H9 (cell line): ENCODE results near the gene TAF1L. TPM values are rescaled to one million over a fixed set of nuclear protein-coding genes. Genes with fewer than 3 reads are reported as not detected.
"Not testable (repeated sequence)": the region's sequence is repeated elsewhere in the genome, so short reads cannot be mapped to it uniquely, and the experiment has no call there.

Source experiments
- DNase-seq: peaks from one replicate; pipeline ENCODE4 v3.0.0-alpha.2; 2017
- H2AFZ ChIP-seq: one replicate; pipeline ENCODE4 v1.6.1; 2013; ENCODE audit warnings: mild to moderate bottlenecking, low read length, control low read depth, moderate library complexity
- H2AK5ac ChIP-seq: 2 replicates; pipeline ENCODE4 v1.6.1; 2013; ENCODE audit warnings: low read length, control low read depth, mixed read lengths; ENCODE audit not compliant: insufficient read length
- H2BK120ac ChIP-seq: one replicate; pipeline ENCODE4 v1.6.1; 2013; ENCODE audit warnings: low read depth, mild to moderate bottlenecking, low read length, control low read depth, inconsistent platforms; ENCODE audit not compliant: poor library complexity, severe bottlenecking
- H2BK12ac ChIP-seq: 2 replicates; pipeline ENCODE4 v1.6.1; 2013; ENCODE audit warnings: low read length, control low read depth, mixed read lengths, low read depth; ENCODE audit not compliant: insufficient read length
- H2BK15ac ChIP-seq: 2 replicates; pipeline ENCODE4 v1.6.1; 2013; ENCODE audit warnings: low read depth, low read length, control low read depth
- H2BK20ac ChIP-seq: one replicate; pipeline ENCODE4 v1.6.1; 2013; ENCODE audit warnings: low read depth, mild to moderate bottlenecking, low read length, control low read depth, inconsistent platforms; ENCODE audit not compliant: poor library complexity, severe bottlenecking
- H2BK5ac ChIP-seq: 2 replicates; pipeline ENCODE4 v1.6.1; 2013; ENCODE audit warnings: low read length, control low read depth, mixed read lengths; ENCODE audit not compliant: insufficient read length
- H3K14ac ChIP-seq: 2 replicates; pipeline ENCODE4 v1.6.1; 2013; ENCODE audit warnings: low read length, control low read depth; ENCODE audit not compliant: insufficient read depth
- H3K18ac ChIP-seq: 2 replicates; pipeline ENCODE4 v1.6.1; 2013; ENCODE audit warnings: low read depth, mild to moderate bottlenecking, mixed read lengths, low read length, control low read depth; ENCODE audit not compliant: insufficient read length
- H3K23ac ChIP-seq: 2 replicates; pipeline ENCODE4 v1.6.1; 2013; ENCODE audit warnings: low read length, control low read depth, mixed read lengths, low read depth; ENCODE audit not compliant: insufficient read length
- H3K23me2 ChIP-seq: 2 replicates; pipeline ENCODE4 v1.6.1; 2013; ENCODE audit warnings: low read depth, mild to moderate bottlenecking, mixed read lengths, low read length, control low read depth; ENCODE audit not compliant: insufficient read length, poor library complexity, severe bottlenecking
- H3K27ac ChIP-seq: 2 replicates; pipeline ENCODE4 v1.5.1; 2013; ENCODE audit warnings: low read length, control low read depth, mixed read lengths, low read depth; ENCODE audit not compliant: insufficient read length
- H3K27me3 ChIP-seq: 2 replicates; pipeline ENCODE4 v1.6.1; 2013; ENCODE audit warnings: low read length, control low read depth, inconsistent platforms; ENCODE audit not compliant: insufficient read depth
- H3K4ac ChIP-seq: 2 replicates; pipeline ENCODE4 v1.6.1; 2013; ENCODE audit warnings: low read depth, mild to moderate bottlenecking, control low read depth, inconsistent platforms, low read length, moderate library complexity
- H3K4me1 ChIP-seq: 2 replicates; pipeline ENCODE4 v1.6.1; 2013; ENCODE audit warnings: low read length, control low read depth, inconsistent platforms; ENCODE audit not compliant: insufficient read depth
- H3K4me2 ChIP-seq: 2 replicates; pipeline ENCODE4 v1.6.1; 2013; ENCODE audit warnings: low read length, control low read depth, mixed read lengths; ENCODE audit not compliant: insufficient read length, insufficient read depth
- H3K56ac ChIP-seq: 2 replicates; pipeline ENCODE4 v1.6.1; 2013; ENCODE audit warnings: low read depth, mild to moderate bottlenecking, mixed read lengths, low read length, control low read depth; ENCODE audit not compliant: insufficient read length
- H3K79me1 ChIP-seq: 2 replicates; pipeline ENCODE4 v1.6.1; 2013; ENCODE audit warnings: low read depth, mild to moderate bottlenecking, moderate library complexity, low read length, control low read depth, inconsistent platforms; ENCODE audit not compliant: insufficient read depth, poor library complexity, severe bottlenecking
- H3K79me2 ChIP-seq: 2 replicates; pipeline ENCODE4 v1.6.1; 2013; ENCODE audit warnings: low read length, control low read depth, inconsistent platforms; ENCODE audit not compliant: insufficient read depth
- H3K9ac ChIP-seq: 2 replicates; pipeline ENCODE4 v1.6.1; 2013; ENCODE audit warnings: low read length, control low read depth, mixed read lengths; ENCODE audit not compliant: insufficient read length; ENCODE audit errors: extremely low read depth
- H3K9me3 ChIP-seq: one replicate; pipeline ENCODE4 v1.6.1; 2013; ENCODE audit warnings: low read depth, low read length, inconsistent platforms; ENCODE audit not compliant: control insufficient read depth
- H3T11ph ChIP-seq: one replicate; pipeline ENCODE4 v1.6.1; 2013; ENCODE audit warnings: mild to moderate bottlenecking, low read length, control low read depth, inconsistent platforms
- H4K20me1 ChIP-seq: one replicate; pipeline ENCODE4 v1.6.1; 2013; ENCODE audit not compliant: control insufficient read depth, insufficient read length, insufficient read depth
- H4K5ac ChIP-seq: 2 replicates; pipeline ENCODE4 v1.6.1; 2013; ENCODE audit warnings: low read depth, mild to moderate bottlenecking, mixed read lengths, low read length, control low read depth; ENCODE audit not compliant: insufficient read length
- H4K8ac ChIP-seq: replicated peaks from 2 replicates; pipeline ENCODE4 v1.6.1; 2013; ENCODE audit warnings: low read length, control low read depth, mixed read lengths, low read depth; ENCODE audit not compliant: insufficient read length
- H4K91ac ChIP-seq: 2 replicates; pipeline ENCODE4 v1.6.1; 2013; ENCODE audit warnings: low read depth, mild to moderate bottlenecking, moderate library complexity, mixed read lengths, low read length, control low read depth; ENCODE audit not compliant: insufficient read length
- H3K27ac Mint-ChIP-seq, 3 experiments: 2 replicates in 2 of 3; 3 replicates in 1 of 3; pipeline ENCODE4 v1.8.0; 2020 to 2021; ENCODE audit warnings: mixed read lengths in 3 of 3, mild to moderate bottlenecking in 1 of 3, moderate library complexity in 1 of 3
- H3K27me3 Mint-ChIP-seq: 2 replicates; pipeline ENCODE4 v1.8.0; 2021; ENCODE audit warnings: low read depth, mild to moderate bottlenecking, moderate library complexity, mixed read lengths
- H3K36me3 Mint-ChIP-seq, 3 experiments: 2 replicates in 2 of 3; 3 replicates in 1 of 3; pipeline ENCODE4 v1.8.0; 2020 to 2021; ENCODE audit warnings: low read depth in 3 of 3, mixed read lengths in 3 of 3; ENCODE audit not compliant: insufficient read depth in 1 of 3
- H3K4me1 Mint-ChIP-seq, 2 experiments: 2 replicates each; pipeline ENCODE4 v1.8.0; 2020; ENCODE audit warnings: mixed read lengths in 2 of 2
- H3K4me3 Mint-ChIP-seq, 2 experiments: 2 replicates in 1 of 2; 3 replicates in 1 of 2; pipeline ENCODE4 v1.8.0; 2020 to 2021; ENCODE audit warnings: mild to moderate bottlenecking in 2 of 2, mixed read lengths in 2 of 2, moderate library complexity in 1 of 2
- H3K9me3 Mint-ChIP-seq, 2 experiments: 2 replicates in 1 of 2; 3 replicates in 1 of 2; pipeline ENCODE4 v1.8.0; 2020; ENCODE audit warnings: mild to moderate bottlenecking in 2 of 2, mixed read lengths in 2 of 2, moderate library complexity in 1 of 2
- WGBS: extraction: QIAGEN DNeasy Blood & Tissue Kit; methylation state at CpG from one replicate; pipeline ENCODE4 v1.1.7; 2013; ENCODE audit warnings: missing lambda C conversion rate, low lambda C conversion rate, mixed read lengths; ENCODE audit not compliant: insufficient read length; ENCODE audit errors: extremely low coverage; 5-methylcytosine and 5-hydroxymethylcytosine counted together
- total RNA-seq: library from RNA; stranded (reverse); gene quantifications from 2 replicates; pipeline ENCODE4 v1.2.1, GENCODE V29; 2021
- TF ChIP-seq, protein P1 (sequence below): fragments of 200-600 bp; sonication (generic); conservative IDR thresholded peaks from 3 replicates; pipeline ENCODE4 v1.8.0; 2021; ENCODE audit warnings: antibody characterized with exemption, mild to moderate bottlenecking

TAF1L gene
- total RNA-seq, 1 experiment from 2014 or later = not detected

DNA sequence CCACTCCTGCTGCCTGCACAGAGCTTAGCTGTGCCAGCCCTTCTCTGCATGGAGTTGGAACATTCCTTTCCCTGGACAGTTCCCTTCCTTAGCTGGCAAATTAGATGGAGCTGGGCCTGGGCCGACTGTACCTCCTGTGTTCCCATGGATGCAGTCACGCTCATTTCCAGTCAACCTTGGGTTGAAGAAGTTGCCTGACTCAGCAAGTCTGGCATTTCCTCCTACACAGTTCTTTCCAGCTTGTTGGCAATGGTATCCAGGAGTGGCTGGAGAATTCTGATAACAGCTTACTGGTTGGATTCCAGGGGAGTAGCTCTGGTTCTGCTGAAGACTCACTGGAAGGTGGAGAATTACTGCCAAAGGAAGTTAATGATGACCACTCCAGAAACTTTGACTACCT, 9.2 kb upstream of the TAF1L start:
- H3K27ac Mint-ChIP-seq = no peak overlapping the region
- no peak overlapping the region for H3K14ac ChIP-seq
- no peaks in the 10 kb centered on the region for H3K23me2 ChIP-seq
- no peaks in the 10 kb centered on the region for H3K79me1 ChIP-seq
- no peak overlapping the region for H2BK12ac ChIP-seq
- H3T11ph ChIP-seq = no peak overlapping the region
- H3K9me3 Mint-ChIP-seq = peaks cover 9 to 76% of the 10 kb centered on the region in 2 experiments
- no peaks in the 10 kb centered on the region for H3K79me2 ChIP-seq
- no peaks in the 10 kb centered on the region for H3K36me3 Mint-ChIP-seq
- TF ChIP-seq, protein P1, sequence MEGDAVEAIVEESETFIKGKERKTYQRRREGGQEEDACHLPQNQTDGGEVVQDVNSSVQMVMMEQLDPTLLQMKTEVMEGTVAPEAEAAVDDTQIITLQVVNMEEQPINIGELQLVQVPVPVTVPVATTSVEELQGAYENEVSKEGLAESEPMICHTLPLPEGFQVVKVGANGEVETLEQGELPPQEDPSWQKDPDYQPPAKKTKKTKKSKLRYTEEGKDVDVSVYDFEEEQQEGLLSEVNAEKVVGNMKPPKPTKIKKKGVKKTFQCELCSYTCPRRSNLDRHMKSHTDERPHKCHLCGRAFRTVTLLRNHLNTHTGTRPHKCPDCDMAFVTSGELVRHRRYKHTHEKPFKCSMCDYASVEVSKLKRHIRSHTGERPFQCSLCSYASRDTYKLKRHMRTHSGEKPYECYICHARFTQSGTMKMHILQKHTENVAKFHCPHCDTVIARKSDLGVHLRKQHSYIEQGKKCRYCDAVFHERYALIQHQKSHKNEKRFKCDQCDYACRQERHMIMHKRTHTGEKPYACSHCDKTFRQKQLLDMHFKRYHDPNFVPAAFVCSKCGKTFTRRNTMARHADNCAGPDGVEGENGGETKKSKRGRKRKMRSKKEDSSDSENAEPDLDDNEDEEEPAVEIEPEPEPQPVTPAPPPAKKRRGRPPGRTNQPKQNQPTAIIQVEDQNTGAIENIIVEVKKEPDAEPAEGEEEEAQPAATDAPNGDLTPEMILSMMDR = no peak
- no peak overlapping the region for H2BK5ac ChIP-seq
- no peak overlapping the region for H3K56ac ChIP-seq
- no peak overlapping the region for H3K4ac ChIP-seq
- H4K91ac ChIP-seq = no peak overlapping the region
- no peak overlapping the region for H3K9ac ChIP-seq
- no peaks in the 10 kb centered on the region for H3K4me1 ChIP-seq
- H3K4me2 ChIP-seq = no peak overlapping the region
- no peak overlapping the region for H3K23ac ChIP-seq
- no peak overlapping the region for H2BK20ac ChIP-seq
- no peak overlapping the region for H2AFZ ChIP-seq
- H3K4me1 Mint-ChIP-seq = no peaks in the 10 kb centered on the region
- no peaks in the 10 kb centered on the region for H3K9me3 ChIP-seq
- no peaks in the 10 kb centered on the region for H3K27me3 ChIP-seq
- no CpG with 5 or more reads among the region's 2 CpGs for WGBS
- no peaks in the 10 kb centered on the region; the same call in 1 of the 2 replicates for H3K27me3 Mint-ChIP-seq
- H3K4me3 Mint-ChIP-seq = no peak overlapping the region
- no peak overlapping the region for H3K27ac ChIP-seq
- H4K20me1 ChIP-seq = no peaks in the 10 kb centered on the region
- no peak for DNase-seq
- H4K8ac ChIP-seq = no peak overlapping the region
- no peak overlapping the region for H2BK120ac ChIP-seq
- no peak overlapping the region for H3K18ac ChIP-seq
- no peak overlapping the region for H2AK5ac ChIP-seq
- H4K5ac ChIP-seq = no peak overlapping the region
- no peak overlapping the region for H2BK15ac ChIP-seq

DNA sequence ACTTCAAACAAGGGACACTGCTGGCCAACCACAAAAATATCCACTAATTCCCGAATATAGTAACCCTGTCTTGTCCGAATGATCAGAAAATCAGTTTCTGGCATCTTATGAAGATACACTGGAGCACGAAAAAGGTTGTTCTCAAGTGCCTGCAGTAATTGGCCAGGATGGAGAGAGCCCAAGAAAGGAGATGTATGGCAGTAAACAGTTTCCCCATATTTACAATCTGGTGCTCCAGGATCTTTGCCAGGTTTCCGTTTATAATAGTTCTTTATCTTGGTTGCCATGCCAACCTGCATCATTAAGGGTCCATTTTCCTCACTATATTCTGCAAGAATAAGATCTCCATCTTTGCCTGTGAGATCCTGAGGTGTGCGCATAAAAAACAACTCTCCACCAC, 2.3 kb downstream of the TAF1L start:
- not testable (repeated sequence) for H3K27ac ChIP-seq, H2BK20ac ChIP-seq, H3K27me3 Mint-ChIP-seq, H2BK15ac ChIP-seq, H4K20me1 ChIP-seq, H2BK120ac ChIP-seq, H2BK12ac ChIP-seq, DNase-seq, H2BK5ac ChIP-seq, H3K4me3 Mint-ChIP-seq, H4K91ac ChIP-seq, H3T11ph ChIP-seq, H3K27ac Mint-ChIP-seq, H3K9me3 ChIP-seq, H3K18ac ChIP-seq, H3K27me3 ChIP-seq, H3K4me2 ChIP-seq, H3K4ac ChIP-seq, H3K36me3 Mint-ChIP-seq, H2AK5ac ChIP-seq, H3K79me2 ChIP-seq, H3K9ac ChIP-seq, H3K23ac ChIP-seq, H3K56ac ChIP-seq, H3K23me2 ChIP-seq, H4K5ac ChIP-seq, H3K4me1 ChIP-seq, H2AFZ ChIP-seq, H4K8ac ChIP-seq, H3K4me1 Mint-ChIP-seq, H3K79me1 ChIP-seq, H3K14ac ChIP-seq
- peaks cover 4 to 23% of the 10 kb centered on the region in 2 experiments; a peak in 4 of 5 replicates for H3K9me3 Mint-ChIP-seq
- WGBS = no CpG with 5 or more reads among the region's 5 CpGs
